Measurements from ENCODE around the gene ETV6.

DNA sequence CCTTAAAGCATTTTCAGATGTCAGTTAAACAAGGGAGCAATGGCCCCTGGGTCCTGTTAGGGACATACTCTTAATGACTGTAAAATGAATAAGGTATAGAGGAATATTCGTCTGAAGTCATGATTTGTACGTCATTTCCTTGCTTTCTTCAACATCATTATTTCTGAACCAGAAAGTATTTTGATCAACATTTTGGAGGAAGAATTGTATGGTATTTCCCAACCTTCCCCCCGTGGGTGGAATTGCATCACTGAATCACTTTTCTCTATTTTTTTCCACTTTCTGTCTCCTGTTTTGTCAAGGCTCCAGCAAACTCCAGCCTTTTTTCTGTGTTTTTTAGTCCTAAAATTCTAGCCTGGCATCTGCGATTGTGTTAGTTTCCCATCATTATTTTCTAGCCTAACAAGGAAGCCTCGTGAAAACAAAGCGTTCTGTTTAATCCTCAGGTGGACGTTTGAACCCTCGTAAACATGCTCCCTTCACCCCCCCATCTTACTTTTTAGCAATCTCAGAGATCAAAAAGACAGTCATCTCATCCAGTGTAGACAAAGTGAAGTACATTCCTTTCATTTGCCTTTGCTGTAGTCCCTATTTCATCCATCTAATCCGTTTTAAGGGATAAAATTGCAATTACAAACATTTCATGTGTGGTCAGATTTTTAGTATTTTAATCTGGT, 62.3 kb downstream of the ETV6 start:
- no peak for TF ChIP-seq ZFX (IDR thresholded peaks at IDR 0.05; ENCODE audit: borderline replicate concordance)
- TF ChIP-seq, protein P1, sequence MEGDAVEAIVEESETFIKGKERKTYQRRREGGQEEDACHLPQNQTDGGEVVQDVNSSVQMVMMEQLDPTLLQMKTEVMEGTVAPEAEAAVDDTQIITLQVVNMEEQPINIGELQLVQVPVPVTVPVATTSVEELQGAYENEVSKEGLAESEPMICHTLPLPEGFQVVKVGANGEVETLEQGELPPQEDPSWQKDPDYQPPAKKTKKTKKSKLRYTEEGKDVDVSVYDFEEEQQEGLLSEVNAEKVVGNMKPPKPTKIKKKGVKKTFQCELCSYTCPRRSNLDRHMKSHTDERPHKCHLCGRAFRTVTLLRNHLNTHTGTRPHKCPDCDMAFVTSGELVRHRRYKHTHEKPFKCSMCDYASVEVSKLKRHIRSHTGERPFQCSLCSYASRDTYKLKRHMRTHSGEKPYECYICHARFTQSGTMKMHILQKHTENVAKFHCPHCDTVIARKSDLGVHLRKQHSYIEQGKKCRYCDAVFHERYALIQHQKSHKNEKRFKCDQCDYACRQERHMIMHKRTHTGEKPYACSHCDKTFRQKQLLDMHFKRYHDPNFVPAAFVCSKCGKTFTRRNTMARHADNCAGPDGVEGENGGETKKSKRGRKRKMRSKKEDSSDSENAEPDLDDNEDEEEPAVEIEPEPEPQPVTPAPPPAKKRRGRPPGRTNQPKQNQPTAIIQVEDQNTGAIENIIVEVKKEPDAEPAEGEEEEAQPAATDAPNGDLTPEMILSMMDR (IDR thresholded peaks at IDR 0.05) = no peak
